PC-3 (cell line): ENCODE results near the gene OR8U1.
"Not testable (repeated sequence)": the region's sequence is repeated elsewhere in the genome, so short reads cannot be mapped to it uniquely, and the experiment has no call there.

ENCODE experiments used
- EZH2 ChIP-seq: fragments of 300-600 bp; sonication (generic); IDR thresholded peaks from one replicate; pipeline ENCODE4 v1.6.1; 2017; ENCODE audit warnings: antibody characterized with exemption, mild to moderate bottlenecking, low read length; ENCODE audit not compliant: unreplicated experiment
- EZH2phosphoT487 ChIP-seq: fragments of 300-600 bp; sonication (generic); IDR thresholded peaks from 2 replicates; pipeline ENCODE4 v1.6.1; 2018; ENCODE audit warnings: mild to moderate bottlenecking, antibody characterized with exemption, low read length, borderline replicate concordance
- TF ChIP-seq, protein P1 (sequence below): fragments of 300-600 bp; sonication (generic); conservative IDR thresholded peaks from 2 replicates; pipeline ENCODE4 v1.5.1; 2017; ENCODE audit warnings: antibody characterized with exemption, low read depth, mild to moderate bottlenecking, low read length

DNA sequence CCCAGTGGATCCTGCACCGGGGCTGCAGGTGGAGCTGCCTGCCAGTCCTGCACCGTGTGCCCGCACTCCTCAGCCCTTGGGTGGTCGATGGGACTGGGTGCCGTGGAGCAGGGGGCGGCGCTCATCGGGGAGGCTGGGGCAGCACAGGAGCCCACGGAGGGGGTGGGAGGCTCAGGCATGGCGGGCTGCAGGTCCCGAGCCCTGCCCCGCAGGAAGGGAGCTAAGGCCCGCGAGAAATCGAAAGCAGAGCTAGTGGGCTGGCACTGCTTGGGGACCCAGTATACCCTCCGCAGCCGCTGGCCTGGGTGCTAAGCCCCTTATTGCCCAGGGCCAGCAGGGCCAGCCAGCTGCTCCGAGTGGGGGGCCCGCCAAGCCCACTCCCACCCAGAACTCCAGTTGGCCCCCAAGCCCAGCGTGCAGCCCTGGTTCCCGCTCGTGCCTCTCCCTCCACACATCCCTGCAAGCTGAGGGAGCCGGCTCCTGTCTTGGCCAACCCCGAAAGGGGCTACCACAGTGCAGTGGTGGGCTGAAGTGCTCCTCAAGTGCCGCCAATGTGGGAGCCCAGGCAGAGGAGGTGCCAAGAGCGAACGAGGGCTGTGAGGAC lies 26.5 kb downstream of the OR8U1 start:
- TF ChIP-seq, protein P1, sequence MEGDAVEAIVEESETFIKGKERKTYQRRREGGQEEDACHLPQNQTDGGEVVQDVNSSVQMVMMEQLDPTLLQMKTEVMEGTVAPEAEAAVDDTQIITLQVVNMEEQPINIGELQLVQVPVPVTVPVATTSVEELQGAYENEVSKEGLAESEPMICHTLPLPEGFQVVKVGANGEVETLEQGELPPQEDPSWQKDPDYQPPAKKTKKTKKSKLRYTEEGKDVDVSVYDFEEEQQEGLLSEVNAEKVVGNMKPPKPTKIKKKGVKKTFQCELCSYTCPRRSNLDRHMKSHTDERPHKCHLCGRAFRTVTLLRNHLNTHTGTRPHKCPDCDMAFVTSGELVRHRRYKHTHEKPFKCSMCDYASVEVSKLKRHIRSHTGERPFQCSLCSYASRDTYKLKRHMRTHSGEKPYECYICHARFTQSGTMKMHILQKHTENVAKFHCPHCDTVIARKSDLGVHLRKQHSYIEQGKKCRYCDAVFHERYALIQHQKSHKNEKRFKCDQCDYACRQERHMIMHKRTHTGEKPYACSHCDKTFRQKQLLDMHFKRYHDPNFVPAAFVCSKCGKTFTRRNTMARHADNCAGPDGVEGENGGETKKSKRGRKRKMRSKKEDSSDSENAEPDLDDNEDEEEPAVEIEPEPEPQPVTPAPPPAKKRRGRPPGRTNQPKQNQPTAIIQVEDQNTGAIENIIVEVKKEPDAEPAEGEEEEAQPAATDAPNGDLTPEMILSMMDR: not testable (repeated sequence)
- not testable (repeated sequence) for TF ChIP-seq EZH2, EZH2phosphoT487
